ENCODE measurements around the gene DSCAML1. TPM values are rescaled to one million over a fixed set of nuclear protein-coding genes. Genes with fewer than 3 reads are reported as not detected.
"Not testable (repeated sequence)": the region's sequence is repeated elsewhere in the genome, so short reads cannot be mapped to it uniquely, and the experiment has no call there.

The DSCAML1 gene
- total RNA-seq, 1 experiment from 2014 or later: 5.4 TPM

GRCh38 chr11:117420143-117420485, 376.9 kb downstream of the DSCAML1 start:
- in situ Hi-C loops (cut with HindIII; ENCODE audit: low pct_unique_long_range_greater_than_20kb, low sequenced_read_pairs): loop anchor here (10.0 kb wide), 1 partner anchor 385 kb away; no protein-coding TSS in a partner anchor
- DNase-seq (ENCODE audit: low read depth): no peak

- DNase-seq (ENCODE audit: low read depth): no peak
- in situ Hi-C loops (cut with HindIII; ENCODE audit: low pct_unique_long_range_greater_than_20kb, low sequenced_read_pairs): loop anchor here (10.0 kb wide), 1 partner anchor 385 kb away; no protein-coding TSS in a partner anchor
Observed at GRCh38 chr11:117419482-117420142, 377.4 kb downstream of the DSCAML1 start.

GRCh38 chr11:117418737-117419481, 378.1 kb downstream of the DSCAML1 start:
- in situ Hi-C loops (cut with HindIII; ENCODE audit: low pct_unique_long_range_greater_than_20kb, low sequenced_read_pairs): no loop called here
- no peak for DNase-seq (ENCODE audit: low read depth)

GRCh38 chr11:117417856-117418255, 379.2 kb downstream of the DSCAML1 start:
- in situ Hi-C loops (cut with HindIII; ENCODE audit: low pct_unique_long_range_greater_than_20kb, low sequenced_read_pairs): no loop called here
- no peak for DNase-seq (ENCODE audit: low read depth)

GRCh38 chr11:117417342-117417741, 379.7 kb downstream of the DSCAML1 start:
- in situ Hi-C loops (cut with HindIII; ENCODE audit: low pct_unique_long_range_greater_than_20kb, low sequenced_read_pairs): no loop called here
- DNase-seq (ENCODE audit: low read depth): no peak

- no peak for DNase-seq (ENCODE audit: low read depth)
- in situ Hi-C loops (cut with HindIII; ENCODE audit: low pct_unique_long_range_greater_than_20kb, low sequenced_read_pairs): no loop called here
Observed at GRCh38 chr11:117415358-117415896, 381.6 kb downstream of the DSCAML1 start.

- DNase-seq (ENCODE audit: low read depth): no peak
- in situ Hi-C loops (cut with HindIII; ENCODE audit: low pct_unique_long_range_greater_than_20kb, low sequenced_read_pairs): no loop called here
Observed at GRCh38 chr11:117414724-117415123, 382.3 kb downstream of the DSCAML1 start.

GRCh38 chr11:117413616-117414015, 383.4 kb downstream of the DSCAML1 start:
- in situ Hi-C loops (cut with HindIII; ENCODE audit: low pct_unique_long_range_greater_than_20kb, low sequenced_read_pairs): no loop called here
- no peak for DNase-seq (ENCODE audit: low read depth)

- no peak for DNase-seq (ENCODE audit: low read depth)
- in situ Hi-C loops (cut with HindIII; ENCODE audit: low pct_unique_long_range_greater_than_20kb, low sequenced_read_pairs): no loop called here
Observed at GRCh38 chr11:117412653-117413275, 384.3 kb downstream of the DSCAML1 start.

GRCh38 chr11:117412176-117412575, 384.8 kb downstream of the DSCAML1 start:
- no peak for DNase-seq (ENCODE audit: low read depth)
- in situ Hi-C loops (cut with HindIII; ENCODE audit: low pct_unique_long_range_greater_than_20kb, low sequenced_read_pairs): no loop called here

- in situ Hi-C loops (cut with HindIII; ENCODE audit: low pct_unique_long_range_greater_than_20kb, low sequenced_read_pairs): no loop called here
- no peak for DNase-seq (ENCODE audit: low read depth)
Observed at GRCh38 chr11:117411736-117412135, 385.3 kb downstream of the DSCAML1 start.

GRCh38 chr11:117410861-117411710, 385.9 kb downstream of the DSCAML1 start:
- in situ Hi-C loops (cut with HindIII; ENCODE audit: low pct_unique_long_range_greater_than_20kb, low sequenced_read_pairs): no loop called here

GRCh38 chr11:117410238-117410637, 386.8 kb downstream of the DSCAML1 start:
- in situ Hi-C loops (cut with HindIII; ENCODE audit: low pct_unique_long_range_greater_than_20kb, low sequenced_read_pairs): no loop called here

More at GRCh38 chr11:117410861-117411710, 385.9 kb downstream of the DSCAML1 start:
- no peak for DNase-seq (ENCODE audit: low read depth)

GRCh38 chr11:117409511-117409910, 387.5 kb downstream of the DSCAML1 start:
- no peak for DNase-seq (ENCODE audit: low read depth)
- in situ Hi-C loops (cut with HindIII; ENCODE audit: low pct_unique_long_range_greater_than_20kb, low sequenced_read_pairs): no loop called here

More at GRCh38 chr11:117410238-117410637, 386.8 kb downstream of the DSCAML1 start:
- no peak for DNase-seq (ENCODE audit: low read depth)

- DNase-seq (ENCODE audit: low read depth): no peak
- in situ Hi-C loops (cut with HindIII; ENCODE audit: low pct_unique_long_range_greater_than_20kb, low sequenced_read_pairs): no loop called here
Observed at GRCh38 chr11:117408356-117408755, 388.7 kb downstream of the DSCAML1 start.

- in situ Hi-C loops (cut with HindIII; ENCODE audit: low pct_unique_long_range_greater_than_20kb, low sequenced_read_pairs): no loop called here
- DNase-seq (ENCODE audit: low read depth): no peak
Observed at GRCh38 chr11:117407016-117407415, 390.0 kb downstream of the DSCAML1 start.

- DNase-seq (ENCODE audit: low read depth); in situ Hi-C loops (cut with HindIII; ENCODE audit: low pct_unique_long_range_greater_than_20kb, low sequenced_read_pairs): not testable (repeated sequence)
Observed at GRCh38 chr11:117405898-117406297, 391.1 kb downstream of the DSCAML1 start.
